ENCODE measurements around the gene HMG20A.

The HMG20A gene

GRCh38 chr15:77457191-77457904, 36.7 kb downstream of the HMG20A start:
- H3K27ac ChIP-seq, result no peak overlapping the region
- TF ChIP-seq CTCF (IDR thresholded peaks at IDR 0.05) (no peak), ZFX (IDR thresholded peaks at IDR 0.05; ENCODE audit: borderline replicate concordance) (no peak)

- TF ChIP-seq ZFX (IDR thresholded peaks at IDR 0.05; ENCODE audit: borderline replicate concordance), result no peak
Observed at GRCh38 chr15:77457905-77458265, 37.2 kb downstream of the HMG20A start.

DNA sequence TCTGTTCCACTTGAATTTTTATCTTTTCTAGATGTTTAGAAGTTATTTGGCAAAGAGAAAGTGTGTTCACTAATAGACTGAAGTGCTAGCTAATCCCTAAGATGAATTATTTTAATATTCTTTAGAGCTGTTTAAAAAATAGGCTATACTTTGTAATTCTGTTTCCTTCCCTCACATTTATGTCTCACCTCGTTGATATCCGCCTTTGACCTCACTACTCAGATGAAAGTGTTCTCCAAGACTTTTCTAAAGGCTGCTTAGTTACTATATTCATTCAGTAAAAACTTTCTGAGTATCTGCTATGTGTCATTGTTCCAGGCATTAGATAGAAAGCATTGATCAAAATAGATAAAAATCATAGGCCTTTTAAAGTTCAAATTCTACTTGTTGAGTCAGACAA, 38.3 kb downstream of the HMG20A start:
- H3K27ac ChIP-seq, result no peak overlapping the region
- TF ChIP-seq ZFX (IDR thresholded peaks at IDR 0.05; ENCODE audit: borderline replicate concordance) (no peak), CTCF (IDR thresholded peaks at IDR 0.05) (no peak)

More at GRCh38 chr15:77457905-77458265, 37.2 kb downstream of the HMG20A start:
- H3K27ac ChIP-seq, result no peak overlapping the region

DNA sequence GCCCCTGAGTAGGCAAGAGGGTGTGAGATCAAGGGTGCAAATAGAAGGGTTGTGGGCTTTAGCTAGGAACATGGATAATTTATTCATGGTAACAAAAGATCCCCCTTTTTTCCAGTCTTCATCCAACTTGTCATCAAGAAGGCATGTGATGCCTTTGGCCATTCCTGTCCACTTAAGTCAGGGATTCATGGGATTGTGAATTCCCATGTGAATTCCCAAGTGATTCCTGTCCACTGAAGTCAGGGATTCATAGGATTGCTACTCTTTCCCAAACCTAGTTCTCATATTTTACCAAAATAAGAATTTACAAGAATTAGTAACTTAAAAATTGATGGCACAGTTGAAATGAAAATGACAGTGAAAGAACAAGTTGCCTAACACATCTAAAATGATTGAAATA, 40.8 kb downstream of the HMG20A start:
- TF ChIP-seq CTCF (IDR thresholded peaks at IDR 0.05), result no peak
- TF ChIP-seq ZFX (IDR thresholded peaks at IDR 0.05; ENCODE audit: borderline replicate concordance), result no peak
- no peak overlapping the region for H3K27ac ChIP-seq

DNA sequence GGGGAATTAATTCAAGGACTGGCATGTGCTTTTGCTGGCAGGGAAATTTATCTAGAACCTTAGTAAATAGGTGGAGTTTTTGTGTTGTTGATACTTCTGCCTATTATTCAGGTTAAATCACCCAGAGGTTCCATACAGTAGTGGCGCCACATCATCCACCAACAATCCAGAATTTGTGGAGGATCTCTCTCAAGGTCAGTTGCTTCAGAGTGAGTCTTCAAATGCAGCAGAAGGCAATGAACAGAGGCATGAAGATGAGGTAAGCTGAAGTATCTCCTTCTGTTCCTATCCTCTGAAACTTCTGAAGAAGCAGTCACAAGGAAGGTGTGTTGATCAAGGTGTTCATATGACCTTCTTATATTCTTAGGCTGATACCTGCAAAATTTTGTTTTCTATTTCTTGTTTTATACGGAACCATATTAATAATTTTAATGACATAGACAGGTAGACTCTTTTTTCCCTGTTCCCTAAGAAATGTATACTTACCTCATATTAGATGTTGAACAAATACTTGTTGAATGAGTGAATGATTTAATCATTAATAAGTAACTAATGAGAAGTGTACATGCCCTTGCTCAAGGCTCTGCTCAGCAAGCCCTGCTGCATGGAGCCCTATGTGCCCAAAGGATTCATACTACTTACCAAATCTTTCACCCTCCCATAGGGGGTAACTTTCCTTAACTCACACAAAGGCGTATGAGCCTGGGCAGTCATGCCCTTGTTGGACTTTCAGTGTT, 43.6 kb downstream of the HMG20A start:
- no peak for TF ChIP-seq ZFX (IDR thresholded peaks at IDR 0.05; ENCODE audit: borderline replicate concordance)
- no peak for TF ChIP-seq CTCF (IDR thresholded peaks at IDR 0.05)
- no peak overlapping the region for H3K27ac ChIP-seq

- TF ChIP-seq ZFX (IDR thresholded peaks at IDR 0.05; ENCODE audit: borderline replicate concordance), result no peak
- TF ChIP-seq CTCF (IDR thresholded peaks at IDR 0.05), result no peak
- H3K27ac ChIP-seq, result no peak overlapping the region
Observed at GRCh38 chr15:77466521-77466920, 45.8 kb downstream of the HMG20A start.

- TF ChIP-seq CTCF (IDR thresholded peaks at IDR 0.05) (no peak), ZFX (IDR thresholded peaks at IDR 0.05; ENCODE audit: borderline replicate concordance) (no peak)
- H3K27ac ChIP-seq, result no peak overlapping the region
Observed at GRCh38 chr15:77468896-77469295, 48.2 kb downstream of the HMG20A start.

Data from 22Rv1 (cell line).